ENCODE results near the gene ADGRF4. TPM values are rescaled to one million over a fixed set of nuclear protein-coding genes. Genes with fewer than 3 reads are reported as not detected.

ADGRF4 gene
- total and polyA plus RNA-seq, 2 donors (not counting 3 experiments of a cell fraction or from before 2014, with no cell fraction given): not detected

DNA sequence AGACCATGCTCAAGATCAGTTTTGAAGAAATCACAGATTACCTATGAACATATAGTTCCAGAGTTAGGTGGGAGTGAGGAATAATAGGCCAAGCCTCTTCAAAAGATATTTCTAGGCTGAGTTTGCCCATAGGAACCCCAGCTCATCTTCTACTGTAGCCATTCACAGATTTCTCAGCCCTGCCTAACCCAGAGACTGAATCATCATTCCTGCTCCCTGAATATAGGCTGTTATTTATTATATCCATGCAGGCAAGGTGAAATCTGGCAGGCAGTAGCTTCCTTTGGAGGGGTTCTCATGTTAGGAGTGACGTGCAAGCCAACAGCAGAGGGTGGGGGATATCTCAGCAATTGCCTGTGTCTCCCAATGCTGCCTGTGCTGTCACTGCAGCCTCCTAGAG lies 25.6 kb upstream of the ADGRF4 start:
- no peak overlapping the region for H3K4me3 ChIP-seq (replicated peaks in 1 of 3; ENCODE audit: insufficient read depth in 1 of 3, low read depth in 1 of 3, low read length in 3 of 3)
- no peak overlapping the region for H2AFZ ChIP-seq (ENCODE audit: low read depth, low read length)
- H3K79me2 ChIP-seq (ENCODE audit: control insufficient read depth, insufficient read depth, low read length): no peaks in the 10 kb centered on the region
- intact Hi-C loops (cut with micrococcal nuclease) (no loop called here), dilution Hi-C loops (cut with MboI; ENCODE audit: extremely low pct_ligation_motif_present, low sequenced_read_pairs) (no loop called here)
- no peaks in the 10 kb centered on the region for H3K9me1 ChIP-seq (replicated peaks; ENCODE audit: control insufficient read depth, extremely low read depth, insufficient read depth, low read length)
- TF ChIP-seq POLR2AphosphoS5 (IDR thresholded peaks at IDR 0.05; ENCODE audit: insufficient read depth, low read depth, low read length) (no peak), EZH2 (IDR thresholded peaks at IDR 0.05; ENCODE audit: borderline replicate concordance, low read depth, low read length, severe bottlenecking) (no peak), POLR2A (IDR thresholded peaks at IDR 0.05; ENCODE audit: low read depth, low read length) (no peak), FOS (IDR thresholded peaks at IDR 0.05; ENCODE audit: borderline replicate concordance, insufficient read depth, low read length) (no peak), JUN (IDR thresholded peaks at IDR 0.05; ENCODE audit: borderline replicate concordance, insufficient read depth, insufficient read length, low read depth) (no peak), CTCF (IDR thresholded peaks at IDR 0.05; ENCODE audit: extremely low read depth in 1 of 2, insufficient read depth in 1 of 2, low read depth in 1 of 2, low read length in 2 of 2) (no peak), GATA2 (IDR thresholded peaks at IDR 0.05; ENCODE audit: insufficient read depth, insufficient read length, low read depth, low read length) (no peak), MYC (IDR thresholded peaks at IDR 0.05; ENCODE audit: low read depth, low read length) (no peak), MAX (IDR thresholded peaks at IDR 0.05; ENCODE audit: insufficient read depth, insufficient read length) (no peak)
- H3K4me2 ChIP-seq (ENCODE audit: insufficient read depth, low read length): no peak overlapping the region
- H3K9me3 ChIP-seq (replicated peaks; ENCODE audit: control insufficient read depth, insufficient read depth, low read length): no peaks in the 10 kb centered on the region
- H3K36me3 ChIP-seq (ENCODE audit: control insufficient read depth in 2 of 2, extremely low read depth in 1 of 2, insufficient read depth in 2 of 2, low read length in 2 of 2): no peaks in the 10 kb centered on the region
- no peak overlapping the region for H3K27ac ChIP-seq (ENCODE audit: insufficient read depth, low read depth, low read length)
- H3K9ac ChIP-seq (replicated peaks; ENCODE audit: extremely low read depth, insufficient read depth, low read length): no peak overlapping the region
- ChIA-PET POLR2A (no interaction called here), CTCF (no interaction called here)
- FAIRE-seq (no peak), DNase-seq (ENCODE audit: low read depth, low spot score) (no peak)
- H3K4me1 ChIP-seq (ENCODE audit: control insufficient read depth, extremely low read depth, insufficient read depth, low read length): no peaks in the 10 kb centered on the region
- no peaks in the 10 kb centered on the region for H3K27me3 ChIP-seq (ENCODE audit: control insufficient read depth in 2 of 2, insufficient read depth in 2 of 2, low read length in 2 of 2)
- no peaks in the 10 kb centered on the region for H4K20me1 ChIP-seq (replicated peaks; ENCODE audit: control insufficient read depth, extremely low read depth, insufficient read depth, low read length)
- no TSS peak for BruUV-seq (replicated peaks)

All from endothelial cell of umbilical vein (primary cell).